Parathyroid adenoma (tissue), 2 donors: ENCODE data around the gene PRRX2.

ENCODE experiments used
- H2AFZ ChIP-seq: fragments of 300-600 bp; sonication (generic); one replicate; pipeline ENCODE4 v1.7.0; 2017; ENCODE audit warnings: antibody characterized with exemption, mild to moderate bottlenecking
- H3K27ac ChIP-seq: fragments of 300-600 bp; sonication (generic); one replicate; pipeline ENCODE4 v1.7.0; 2017
- H3K27me3 ChIP-seq: fragments of 300-600 bp; sonication (generic); one replicate; pipeline ENCODE4 v1.7.0; 2017; ENCODE audit warnings: low read length; ENCODE audit not compliant: control insufficient read depth, insufficient read depth
- H3K36me3 ChIP-seq: fragments of 300-600 bp; sonication (generic); one replicate; pipeline ENCODE4 v1.7.0; 2017; ENCODE audit warnings: low read length; ENCODE audit not compliant: control insufficient read depth, insufficient read depth
- H3K4me1 ChIP-seq: fragments of 300-600 bp; sonication (generic); one replicate; pipeline ENCODE4 v1.7.0; 2017; ENCODE audit warnings: control low read depth
- H3K4me2 ChIP-seq: fragments of 300-600 bp; sonication (generic); one replicate; pipeline ENCODE4 v1.7.0; 2017; ENCODE audit warnings: low read length
- H3K4me3 ChIP-seq: fragments of 300-600 bp; sonication (generic); one replicate; pipeline ENCODE4 v1.7.0; 2017; ENCODE audit warnings: low read depth, low read length
- H3K79me2 ChIP-seq: fragments of 300-600 bp; sonication (generic); one replicate; pipeline ENCODE4 v1.7.0; 2017; ENCODE audit warnings: control low read depth
- H3K9ac ChIP-seq: fragments of 300-600 bp; sonication (generic); one replicate; pipeline ENCODE4 v1.7.0; 2017; ENCODE audit warnings: mild to moderate bottlenecking
- H3K9me3 ChIP-seq: fragments of 300-600 bp; sonication (generic); one replicate; pipeline ENCODE4 v1.7.0; 2017; ENCODE audit warnings: low read length; ENCODE audit not compliant: control insufficient read depth
- CTCF ChIP-seq: fragments of 300-600 bp; sonication (generic); IDR thresholded peaks from one replicate; pipeline ENCODE4 v1.7.0; 2017; ENCODE audit warnings: antibody characterized with exemption, mild to moderate bottlenecking
- donor health status: primary hyperparathyroidism.

Gene PRRX2

DNA sequence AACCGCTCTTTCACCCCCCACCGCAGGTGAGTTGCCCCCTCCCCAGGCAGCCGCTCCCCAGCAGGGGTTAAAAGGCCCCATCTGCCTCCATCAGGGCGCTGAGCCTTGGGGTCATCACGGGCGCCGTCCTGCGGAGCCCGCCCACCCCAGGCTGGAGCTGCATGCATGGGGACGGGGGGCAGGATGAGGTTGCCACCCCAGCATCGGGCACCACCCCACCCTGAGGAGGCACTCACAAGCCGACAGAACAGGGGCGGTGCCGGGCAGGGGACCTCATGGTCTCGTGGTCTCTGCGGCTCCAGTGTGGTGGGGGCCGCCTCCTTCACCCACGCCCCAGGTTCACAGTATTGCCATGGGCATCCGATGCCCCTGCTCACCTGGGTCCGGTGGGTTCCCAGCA lies 70.9 kb downstream of the PRRX2 start:
- Histone ChIP-seq H2AFZ (no peak overlapping the region), H3K9me3 (no peaks in the 10 kb centered on the region), H3K4me1 (no peaks in the 10 kb centered on the region), H3K4me3 (no peak overlapping the region), H3K9ac (no peak overlapping the region), H3K79me2 (no peaks in the 10 kb centered on the region), H3K36me3 (no peaks in the 10 kb centered on the region), H3K27ac (no peak overlapping the region), H3K27me3 (no peaks in the 10 kb centered on the region), H3K4me2 (no peak overlapping the region)
- no peak for TF ChIP-seq CTCF

DNA sequence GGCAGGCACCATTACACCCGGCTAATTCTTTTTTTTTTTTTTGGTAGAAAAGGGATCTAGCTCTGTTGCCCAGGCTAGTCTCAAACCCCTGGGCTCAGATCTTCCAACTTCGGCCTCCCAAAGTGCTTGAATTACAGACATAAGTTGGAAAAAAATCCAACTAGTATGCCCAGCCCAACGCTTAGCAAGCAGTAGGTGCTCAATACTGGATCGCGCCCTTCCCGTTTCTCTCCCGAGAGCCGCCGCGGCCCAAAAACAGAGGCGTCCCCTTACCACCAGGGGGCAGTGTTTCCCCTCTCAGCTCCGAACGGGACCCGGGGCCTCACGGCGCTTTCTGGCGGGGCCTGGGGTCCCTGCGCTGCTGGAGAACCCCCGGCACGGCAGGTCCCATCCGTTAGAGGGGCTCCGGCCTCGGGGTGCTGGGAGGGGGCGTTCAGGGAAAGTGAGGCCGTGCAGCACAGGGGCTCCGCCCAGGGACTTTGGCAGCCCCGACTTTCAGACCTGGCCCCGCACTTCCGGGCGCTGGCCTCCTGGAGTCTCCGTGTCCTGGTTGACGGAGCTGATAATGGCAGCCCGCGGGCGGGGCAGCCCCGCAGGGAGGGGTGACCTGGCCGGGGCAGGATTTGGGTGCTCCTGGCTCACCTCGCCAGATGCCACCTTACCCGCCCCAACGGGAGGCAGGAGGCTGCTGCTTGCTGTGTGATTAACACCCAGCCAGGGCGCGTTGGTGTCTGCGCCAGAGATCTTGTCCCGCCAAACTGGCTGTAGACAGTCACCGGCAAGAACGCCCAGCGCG lies 72.2 kb downstream of the PRRX2 start:
- H3K9ac ChIP-seq: no peak overlapping the region
- H3K79me2 ChIP-seq: no peaks in the 10 kb centered on the region
- peak overlapping the region; percentile 99 for H3K4me2 ChIP-seq
- H3K9me3 ChIP-seq: no peaks in the 10 kb centered on the region
- peak overlapping the region; percentile 92 for H2AFZ ChIP-seq
- H3K27ac ChIP-seq: peak overlapping the region; percentile 49
- TF ChIP-seq CTCF: peak; percentile 83
- no peaks in the 10 kb centered on the region for H3K4me1 ChIP-seq
- no peaks in the 10 kb centered on the region for H3K27me3 ChIP-seq
- H3K36me3 ChIP-seq: no peaks in the 10 kb centered on the region
- peak overlapping the region; percentile 71 for H3K4me3 ChIP-seq

DNA sequence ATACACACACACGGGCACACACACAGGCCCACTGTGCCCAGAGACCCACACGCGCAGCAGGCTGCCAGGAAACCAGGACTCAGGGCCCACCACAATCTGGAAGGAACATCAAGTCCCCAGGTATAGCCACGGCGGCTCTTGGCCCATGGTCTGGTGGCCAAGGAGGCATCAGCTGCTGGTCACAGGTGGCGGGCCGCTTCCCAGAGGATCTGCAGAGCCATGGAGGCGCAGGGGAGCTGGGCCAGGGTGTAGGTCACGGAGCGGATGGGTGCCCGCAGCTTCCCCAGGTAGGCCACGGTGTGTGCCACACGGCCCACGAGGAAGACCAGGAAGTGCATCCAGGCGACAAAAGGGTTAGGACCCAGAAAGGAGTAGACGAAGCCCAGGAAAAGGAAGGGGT lies 74.0 kb downstream of the PRRX2 start:
- Histone ChIP-seq H3K4me1 (no peaks in the 10 kb centered on the region), H3K27ac (no peak overlapping the region), H3K36me3 (no peaks in the 10 kb centered on the region), H3K9me3 (no peaks in the 10 kb centered on the region), H3K9ac (no peak overlapping the region), H3K4me2 (no peak overlapping the region), H3K79me2 (no peaks in the 10 kb centered on the region), H3K4me3 (no peak overlapping the region), H2AFZ (no peak overlapping the region), H3K27me3 (no peaks in the 10 kb centered on the region)
- no peak for TF ChIP-seq CTCF

DNA sequence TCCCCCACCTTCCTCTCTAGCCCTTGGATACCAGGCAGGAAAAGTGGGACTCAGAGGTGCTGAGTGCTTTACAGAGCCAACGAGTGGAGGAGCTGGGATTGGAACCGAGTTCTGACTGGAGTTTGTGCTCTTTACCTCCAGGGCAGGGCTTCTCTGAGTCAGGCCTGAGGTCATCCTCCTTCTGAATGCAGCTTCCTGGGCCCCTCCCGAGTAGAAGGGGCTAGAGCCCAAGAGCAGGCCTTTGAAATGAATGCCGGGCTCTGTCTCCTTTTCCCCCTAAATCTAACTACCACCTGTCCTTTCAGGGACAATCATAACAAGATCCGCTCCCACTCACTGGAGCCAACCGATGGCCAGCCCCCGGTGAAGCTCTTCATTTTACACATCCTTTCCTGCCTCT lies 74.7 kb downstream of the PRRX2 start:
- Histone ChIP-seq H3K4me3 (no peak overlapping the region), H3K36me3 (no peaks in the 10 kb centered on the region), H3K9ac (no peak overlapping the region), H3K27me3 (no peaks in the 10 kb centered on the region), H3K4me1 (no peaks in the 10 kb centered on the region), H2AFZ (no peak overlapping the region), H3K9me3 (no peaks in the 10 kb centered on the region), H3K27ac (no peak overlapping the region), H3K79me2 (no peaks in the 10 kb centered on the region), H3K4me2 (no peak overlapping the region)
- no peak for TF ChIP-seq CTCF
